CD4-positive, alpha-beta T cell treated with Interleukin-15 for 1 hour (primary cell): ENCODE measurements around the gene TP53BP1.

Experiments used
- DNase-seq: peaks from one replicate; pipeline ENCODE4 v3.0.0-alpha.2; 2020

TP53BP1 gene

GRCh38 chr15:43487271-43487895 is 5.6 kb downstream of the TP53BP1 start:
- no peak for DNase-seq

- DNase-seq, result no peak
Observed at GRCh38 chr15:43484455-43484854, 8.5 kb downstream of the TP53BP1 start.

- DNase-seq, result no peak
Observed at GRCh38 chr15:43483297-43484128, 9.4 kb downstream of the TP53BP1 start.

GRCh38 chr15:43473885-43474284 is 19.1 kb downstream of the TP53BP1 start:
- no peak for DNase-seq

GRCh38 chr15:43471975-43472374 is 21.0 kb downstream of the TP53BP1 start:
- DNase-seq, result no peak

GRCh38 chr15:43469867-43470266 is 23.1 kb downstream of the TP53BP1 start:
- no peak for DNase-seq

- no peak for DNase-seq
Observed at GRCh38 chr15:43465100-43465499, 27.9 kb downstream of the TP53BP1 start.

- DNase-seq, result no peak
Observed at GRCh38 chr15:43463998-43464397, 29.0 kb downstream of the TP53BP1 start.

GRCh38 chr15:43463507-43463906 is 29.4 kb downstream of the TP53BP1 start:
- DNase-seq, result no peak

GRCh38 chr15:43449981-43450380 is 43.0 kb downstream of the TP53BP1 start:
- no peak for DNase-seq

- DNase-seq, result no peak
Observed at GRCh38 chr15:43446344-43446743, 46.6 kb downstream of the TP53BP1 start.

- no peak for DNase-seq
Observed at GRCh38 chr15:43441316-43441715, 51.6 kb downstream of the TP53BP1 start.

GRCh38 chr15:43440721-43441281 is 52.2 kb downstream of the TP53BP1 start:
- peak; percentile 28 for DNase-seq

- DNase-seq, result no peak
Observed at GRCh38 chr15:43439268-43439667, 53.7 kb downstream of the TP53BP1 start.

- DNase-seq, result no peak
Observed at GRCh38 chr15:43436395-43436794, 56.6 kb downstream of the TP53BP1 start.

GRCh38 chr15:43434446-43434845 is 58.5 kb downstream of the TP53BP1 start:
- no peak for DNase-seq

GRCh38 chr15:43433661-43434303 is 59.2 kb downstream of the TP53BP1 start:
- no peak for DNase-seq

GRCh38 chr15:43433165-43433564 is 59.8 kb downstream of the TP53BP1 start:
- no peak for DNase-seq

- no peak for DNase-seq
Observed at GRCh38 chr15:43429687-43430086, 63.3 kb downstream of the TP53BP1 start.

GRCh38 chr15:43423793-43424192 is 69.2 kb downstream of the TP53BP1 start:
- DNase-seq, result no peak

- no peak for DNase-seq
Observed at GRCh38 chr15:43420876-43421275, 72.1 kb downstream of the TP53BP1 start.

- no peak for DNase-seq
Observed at GRCh38 chr15:43420435-43420834, 72.5 kb downstream of the TP53BP1 start.

- DNase-seq, result no peak
Observed at GRCh38 chr15:43414196-43414595, 78.8 kb downstream of the TP53BP1 start.

GRCh38 chr15:43412096-43412495 is 80.9 kb downstream of the TP53BP1 start:
- DNase-seq, result no peak
